Tibial artery (tissue), 4 donors: Measurements from ENCODE around the gene HAVCR2.

ENCODE experiments used
- DNase-seq, 2 donors: peaks; one replicate each; pipeline ENCODE4 v3.0.0-alpha.2; 2019
- H3K27ac ChIP-seq, 2 donors: fragments of 200-600 bp; sonication (generic) in 1 of 2; 1 replicate in 1 of 2; 2 replicates in 1 of 2; pipeline ENCODE4 v1.5.1; 2018 to 2019; ENCODE audit warnings: mild to moderate bottlenecking in 1 of 2
- H3K27me3 ChIP-seq, 2 donors: fragments of 200-600 bp; sonication (generic) in 1 of 2; one replicate each; pipeline versions ENCODE4 v1.5.1 to v1.6.0; 2016 to 2019
- H3K36me3 ChIP-seq, 3 donors: fragments of 200-600 bp; sonication (generic) in 2 of 3; one replicate each; pipeline ENCODE4 v1.5.1; 2016 to 2019; ENCODE audit warnings: mild to moderate bottlenecking in 2 of 3
- H3K4me1 ChIP-seq, 4 donors: fragments of 200-600 bp; sonication (generic) in 2 of 4; 1 replicate in 3 of 4; 2 replicates in 1 of 4; pipeline ENCODE4 v1.5.1; 2016 to 2019
- H3K4me3 ChIP-seq, 2 donors: fragments of 200-600 bp; sonication (generic) in 1 of 2; 1 replicate in 1 of 2; 2 replicates in 1 of 2; pipeline ENCODE4 v1.5.1; 2018 to 2019; ENCODE audit warnings: mild to moderate bottlenecking in 2 of 2
- H3K9me3 ChIP-seq, 3 donors: fragments of 200-600 bp; sonication (generic) in 1 of 3; one replicate each; pipeline ENCODE4 v1.5.1; 2016 to 2019
- CTCF ChIP-seq, 2 experiments: fragments of 200-600 bp in 1 of 2; fragments of 450-650 bp in 1 of 2; IDR thresholded peaks; one replicate each; pipeline ENCODE4 v1.5.1; 2017 to 2019; ENCODE audit warnings: antibody characterized with exemption in 2 of 2, mild to moderate bottlenecking in 1 of 2, moderate library complexity in 1 of 2
- intact Hi-C: fragments of 100-400 bp; cut with DNase I; formaldehyde crosslinking; loops from one replicate; pipeline ENCODE4 v1.15.0; 2023; ENCODE audit warnings: low total_unique reads

HAVCR2 gene

GRCh38 chr5:157108976-157109375, at the start of gene HAVCR2:
Gene HAVCR2 (minus strand): TSS chr5:157109044. CDS start chr5:157108983, 61 bp downstream.
- Histone ChIP-seq H3K4me3 (peak within 1 kb of the TSS; percentile 13 to 17), H3K27ac (no peak within 1 kb of the TSS)
- intact Hi-C loops, result no loop called here

GRCh38 chr5:157157293-157157891, 48.5 kb upstream of the HAVCR2 start:
- intact Hi-C loops, result loop anchor here (10.0 kb wide), 1 partner anchor 97 kb away; no protein-coding TSS in a partner anchor
- DNase-seq, result no peak
- no peak for TF ChIP-seq CTCF (IDR thresholded peaks at IDR 0.05)

More at GRCh38 chr5:157108976-157109375, at the start of gene HAVCR2:
- no peaks in the 10 kb centered on the region for H3K36me3 ChIP-seq
- H3K27me3 ChIP-seq, result no peaks in the 10 kb centered on the region
- no peaks in the 10 kb centered on the region for H3K9me3 ChIP-seq
- TF ChIP-seq CTCF (IDR thresholded peaks at IDR 0.05), result no peak
- H3K4me1 ChIP-seq, result no peaks in the 10 kb centered on the region
- peak; percentile 57 to 73 for DNase-seq

DNA sequence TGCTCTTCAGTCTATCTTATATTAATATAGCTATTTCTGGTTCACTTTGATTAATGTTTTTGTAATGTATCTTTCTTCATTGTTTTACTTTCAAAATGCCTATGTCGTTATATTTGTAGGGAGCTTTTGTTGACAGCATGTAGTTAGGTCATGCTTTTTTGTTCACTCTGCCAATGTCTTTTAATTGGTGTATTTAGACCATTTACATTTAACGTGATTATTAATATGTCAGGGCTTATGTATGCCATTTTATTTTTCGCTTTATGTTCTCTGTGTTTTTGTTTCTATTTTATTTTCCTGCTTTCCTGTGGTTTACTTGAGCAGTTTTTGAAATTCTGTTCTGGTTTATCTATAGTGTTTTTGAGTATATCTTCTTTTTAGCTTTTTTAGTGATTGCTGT, 46.5 kb upstream of the HAVCR2 start:
- H3K27ac ChIP-seq, result no peak overlapping the region
- no peaks in the 10 kb centered on the region for H3K36me3 ChIP-seq
- no peaks in the 10 kb centered on the region for H3K9me3 ChIP-seq
- no peak for TF ChIP-seq CTCF (IDR thresholded peaks at IDR 0.05)
- no peaks in the 10 kb centered on the region for H3K4me1 ChIP-seq
- peaks cover 0 to 2% of the 10 kb centered on the region in 2 donors for H3K27me3 ChIP-seq
- no peak overlapping the region for H3K4me3 ChIP-seq
- DNase-seq, result no peak
- intact Hi-C loops, result loop anchor here (10.0 kb wide), 1 partner anchor 100 kb away; no protein-coding TSS in a partner anchor

More at GRCh38 chr5:157157293-157157891, 48.5 kb upstream of the HAVCR2 start:
- H3K27me3 ChIP-seq, result peaks cover 0 to 8% of the 10 kb centered on the region in 2 donors
- no peaks in the 10 kb centered on the region for H3K36me3 ChIP-seq
- no peak overlapping the region for H3K27ac ChIP-seq
- no peak overlapping the region for H3K4me3 ChIP-seq
- no peaks in the 10 kb centered on the region for H3K9me3 ChIP-seq
- no peaks in the 10 kb centered on the region for H3K4me1 ChIP-seq

DNA sequence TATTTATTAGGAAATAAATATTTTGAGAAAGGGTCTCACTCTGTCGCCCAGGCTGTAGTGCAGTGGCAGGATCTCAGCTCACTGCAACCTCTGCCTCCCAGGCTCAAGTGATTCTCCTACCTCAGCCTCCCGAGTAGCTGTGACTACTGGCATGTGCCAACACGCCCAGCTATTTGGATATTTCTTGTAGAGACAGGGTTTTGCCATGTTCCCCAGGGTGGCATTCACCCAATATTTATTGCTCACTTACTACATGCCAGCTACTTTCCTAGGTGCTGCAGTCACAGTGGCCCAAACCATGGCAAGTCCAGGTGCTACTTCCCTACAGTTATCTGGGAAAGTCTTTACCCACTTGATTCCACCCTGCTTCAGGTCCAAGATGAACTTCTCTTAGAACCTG, 42.2 kb upstream of the HAVCR2 start:
- Histone ChIP-seq H3K36me3 (no peaks in the 10 kb centered on the region), H3K4me1 (peaks cover 0 to 15% (median 3%) of the 10 kb centered on the region in 4 donors), H3K27ac (no peak overlapping the region), H3K27me3 (no peaks in the 10 kb centered on the region), H3K9me3 (no peaks in the 10 kb centered on the region), H3K4me3 (no peak overlapping the region)
- TF ChIP-seq CTCF (IDR thresholded peaks at IDR 0.05), result no peak
- DNase-seq, result no peak
- intact Hi-C loops, result loop anchor here (10.0 kb wide), 1 partner anchor 104 kb away; no protein-coding TSS in a partner anchor

DNA sequence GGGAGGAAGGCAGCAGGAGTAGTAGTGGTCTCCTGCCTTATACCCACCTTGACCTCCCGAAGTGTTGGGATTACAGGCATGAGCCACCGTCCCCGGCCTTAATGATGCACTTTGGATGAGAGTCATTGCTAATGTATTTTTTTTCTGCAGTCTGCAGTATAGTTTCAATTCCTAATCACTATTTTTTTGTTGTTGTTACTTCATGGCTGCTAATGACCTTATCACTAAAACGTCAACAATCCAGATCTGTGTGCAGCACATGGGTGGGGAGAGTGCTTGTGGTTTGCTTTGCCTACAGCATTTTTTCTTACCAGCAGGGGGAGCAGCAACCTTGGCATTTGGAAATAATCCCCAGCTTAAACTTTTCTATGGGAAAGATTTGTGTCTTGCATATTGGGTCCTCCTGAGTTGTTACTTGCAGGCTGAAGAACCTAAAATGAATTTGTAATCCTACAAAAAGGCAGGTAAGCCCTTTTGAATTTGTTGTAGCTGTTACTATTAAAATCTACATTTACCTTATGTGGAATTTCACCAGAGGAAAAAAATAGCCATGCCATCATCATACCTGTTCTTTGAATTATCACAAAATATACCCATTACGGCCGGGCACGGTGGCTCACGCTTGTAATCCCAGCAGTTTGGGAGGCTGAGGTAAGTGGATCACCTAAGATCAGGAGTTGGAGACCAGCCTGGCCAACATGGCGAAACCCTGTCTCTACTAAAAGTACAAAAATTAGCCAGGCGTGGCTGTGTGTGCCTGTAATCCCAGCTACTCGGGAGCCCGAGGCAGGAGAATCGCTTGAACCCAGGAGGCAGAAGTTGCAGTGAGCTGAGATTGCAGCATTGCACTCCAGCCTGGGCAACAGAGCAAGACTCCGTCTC, 40.1 kb upstream of the HAVCR2 start:
- DNase-seq, result peak in 1 of 2 donors; percentile 63

More for the DNA sequence above, 40.1 kb upstream of the HAVCR2 start:
- Histone ChIP-seq H3K27me3 (no peaks in the 10 kb centered on the region), H3K36me3 (no peaks in the 10 kb centered on the region), H3K9me3 (no peaks in the 10 kb centered on the region), H3K4me1 (peaks cover 0 to 15% (median 3%) of the 10 kb centered on the region in 4 donors), H3K4me3 (peak overlapping the region in 1 of 2 donors; percentile 2), H3K27ac (peak overlapping the region in 1 of 2 donors; percentile 11)
- intact Hi-C loops, result no loop called here
- TF ChIP-seq CTCF (IDR thresholded peaks at IDR 0.05), result peak; percentile 83 to 87
